HUDEP-2 (cell line): ENCODE measurements around the gene COL1A2.

Experiments
- DNase-seq, 76 experiments: peaks; one replicate each; lab custom pipeline; 2025; ENCODE audit not compliant: unreplicated experiment in 76 of 76; lab: John Stamatoyannopoulos, UW

COL1A2 gene

DNA sequence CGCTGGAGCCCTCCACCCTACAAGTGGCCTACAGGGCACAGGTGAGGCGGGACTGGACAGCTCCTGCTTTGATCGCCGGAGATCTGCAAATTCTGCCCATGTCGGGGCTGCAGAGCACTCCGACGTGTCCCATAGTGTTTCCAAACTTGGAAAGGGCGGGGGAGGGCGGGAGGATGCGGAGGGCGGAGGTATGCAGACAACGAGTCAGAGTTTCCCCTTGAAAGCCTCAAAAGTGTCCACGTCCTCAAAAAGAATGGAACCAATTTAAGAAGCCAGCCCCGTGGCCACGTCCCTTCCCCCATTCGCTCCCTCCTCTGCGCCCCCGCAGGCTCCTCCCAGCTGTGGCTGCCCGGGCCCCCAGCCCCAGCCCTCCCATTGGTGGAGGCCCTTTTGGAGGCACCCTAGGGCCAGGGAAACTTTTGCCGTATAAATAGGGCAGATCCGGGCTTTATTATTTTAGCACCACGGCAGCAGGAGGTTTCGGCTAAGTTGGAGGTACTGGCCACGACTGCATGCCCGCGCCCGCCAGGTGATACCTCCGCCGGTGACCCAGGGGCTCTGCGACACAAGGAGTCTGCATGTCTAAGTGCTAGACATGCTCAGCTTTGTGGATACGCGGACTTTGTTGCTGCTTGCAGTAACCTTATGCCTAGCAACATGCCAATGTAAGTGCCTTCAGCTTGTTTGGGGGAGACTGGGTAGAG lies at the start of gene COL1A2:
TSS of gene COL1A2 (plus strand) at position 459 of the 704 bp plus-strand sequence. CDS start at position 596, 137 bp downstream.
- DNase-seq, result no peak

DNA sequence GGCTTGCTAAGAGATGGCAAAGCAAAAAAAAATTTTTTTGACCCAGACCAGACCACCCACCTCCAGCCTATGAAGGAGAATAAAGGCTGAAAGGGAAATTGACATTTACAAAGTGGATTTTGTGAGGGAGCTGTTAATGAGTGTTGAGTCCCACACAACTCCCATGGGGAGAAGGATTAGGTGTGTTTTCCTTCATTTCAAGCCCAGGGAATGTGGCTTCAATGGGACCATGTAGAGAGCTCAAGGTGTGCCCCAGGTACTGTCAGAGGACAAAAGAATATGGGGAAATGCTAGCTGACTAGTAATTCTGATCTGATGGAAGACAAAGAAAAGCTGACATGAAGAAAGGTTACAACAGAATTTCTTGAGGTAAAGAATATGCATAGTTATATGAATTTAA lies 48.8 kb upstream of the COL1A2 start:
- DNase-seq, result no peak

DNA sequence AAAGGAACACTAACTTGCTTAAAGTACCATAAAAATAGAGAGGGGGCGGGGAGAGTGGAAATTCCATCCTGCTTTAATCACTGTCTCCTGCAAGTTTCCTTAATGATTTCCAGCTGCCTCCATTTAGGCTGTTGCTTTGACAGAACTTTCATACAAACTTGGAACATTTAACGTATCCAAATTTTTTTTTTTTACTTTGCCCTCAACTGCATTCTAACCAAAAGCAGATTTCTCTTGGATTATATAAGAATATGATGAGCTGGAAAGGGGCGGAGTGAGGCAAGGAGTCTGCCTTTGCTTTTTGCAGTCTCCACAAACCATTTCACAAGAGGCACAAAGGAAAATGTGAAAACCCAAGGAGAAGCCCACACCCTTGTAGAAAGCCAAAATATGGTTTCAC lies 46.6 kb upstream of the COL1A2 start:
- DNase-seq, result no peak

DNA sequence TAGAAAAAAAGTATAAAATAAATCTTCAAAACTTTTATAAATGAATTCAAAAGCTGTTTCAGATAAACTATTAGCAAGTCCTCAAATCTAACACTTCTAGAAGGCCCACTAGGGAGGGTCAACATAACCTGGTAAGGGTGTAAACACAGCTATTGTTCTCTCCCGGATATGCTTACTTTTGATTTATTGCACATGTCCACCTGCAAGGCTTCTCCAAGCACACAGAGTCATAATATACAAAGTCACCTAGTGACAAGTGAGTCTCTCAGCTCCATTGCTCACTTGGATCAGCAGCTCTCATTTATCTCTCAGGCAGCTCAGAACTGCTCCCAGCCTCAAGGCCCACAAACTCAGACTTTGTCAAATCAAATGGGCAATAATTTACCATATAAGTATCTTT lies 44.0 kb upstream of the COL1A2 start:
- DNase-seq, result no peak

DNA sequence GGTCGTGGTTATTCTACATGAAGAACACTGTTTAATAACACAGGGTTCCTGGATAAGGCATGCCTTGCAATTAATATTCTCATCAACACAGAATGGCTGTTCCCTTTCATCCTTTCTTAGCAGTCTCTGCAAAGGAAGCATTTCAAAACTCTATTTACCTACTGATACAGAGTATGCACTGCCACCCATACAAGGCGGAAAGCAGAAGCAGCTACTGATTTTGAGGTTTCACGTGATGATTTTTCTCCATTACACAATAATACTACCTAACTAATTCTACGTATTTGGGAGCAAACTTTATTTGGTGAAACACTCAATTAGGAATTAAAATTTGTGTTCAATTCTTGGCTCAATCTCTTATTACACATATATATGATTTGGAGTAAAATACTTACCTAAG lies 43.0 kb upstream of the COL1A2 start:
- no peak for DNase-seq

DNA sequence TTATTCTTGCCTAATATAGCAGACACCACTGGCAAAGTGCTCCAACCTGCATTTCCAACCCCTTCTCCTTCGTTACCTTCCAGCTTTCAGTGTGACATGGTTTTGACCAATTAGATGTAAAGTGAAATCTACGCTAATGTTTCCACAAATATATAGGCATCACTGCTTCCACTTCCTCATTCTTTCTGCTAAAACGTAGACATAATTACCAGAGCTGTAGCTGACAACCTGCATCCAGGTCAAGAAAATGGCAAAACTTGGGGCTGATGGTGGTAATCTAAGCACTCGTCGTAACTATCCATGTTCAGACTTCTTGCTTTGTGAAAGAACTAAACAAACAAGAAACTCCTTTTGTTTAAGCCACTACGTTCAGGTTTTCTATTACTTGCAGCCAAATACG lies 41.8 kb upstream of the COL1A2 start:
- DNase-seq, result no peak

DNA sequence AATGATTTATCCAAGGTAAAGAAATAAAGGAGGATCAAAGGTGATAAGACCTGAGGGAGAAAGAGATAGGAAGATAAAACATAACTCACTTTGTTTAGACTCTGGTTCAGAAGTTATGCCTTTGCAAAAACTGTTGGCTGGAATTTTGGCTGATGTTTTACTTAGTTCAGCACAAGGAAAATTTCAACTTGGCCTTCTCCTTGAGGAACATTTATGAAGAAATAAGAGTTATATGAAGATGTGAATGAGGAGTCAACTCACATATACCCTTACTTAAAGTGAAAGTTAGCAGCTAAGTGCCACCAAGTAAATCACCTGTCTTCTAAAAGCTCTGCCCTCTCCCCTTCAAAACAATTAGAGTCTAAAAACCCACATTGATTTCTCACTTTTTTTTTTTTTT lies 39.7 kb upstream of the COL1A2 start:
- DNase-seq, result no peak

DNA sequence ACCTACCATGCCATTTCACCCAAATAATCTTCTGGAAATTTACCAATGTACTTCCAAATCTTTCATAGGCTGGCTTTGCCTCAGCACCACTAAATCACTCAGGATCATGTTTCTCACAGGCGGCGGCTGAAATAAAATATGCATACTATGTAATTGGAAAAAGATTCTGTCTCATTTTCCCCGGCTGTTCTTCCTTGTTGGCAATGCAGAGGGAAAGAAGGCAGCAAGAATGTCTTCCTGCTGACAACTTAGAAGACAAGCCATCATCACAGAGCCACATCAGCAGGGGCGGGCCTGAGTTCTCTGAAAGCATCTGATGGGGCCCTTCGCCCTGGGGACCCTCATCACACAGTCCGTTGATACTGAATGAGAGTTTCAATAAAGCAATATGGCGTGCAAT lies 39.2 kb upstream of the COL1A2 start:
- DNase-seq, result no peak

DNA sequence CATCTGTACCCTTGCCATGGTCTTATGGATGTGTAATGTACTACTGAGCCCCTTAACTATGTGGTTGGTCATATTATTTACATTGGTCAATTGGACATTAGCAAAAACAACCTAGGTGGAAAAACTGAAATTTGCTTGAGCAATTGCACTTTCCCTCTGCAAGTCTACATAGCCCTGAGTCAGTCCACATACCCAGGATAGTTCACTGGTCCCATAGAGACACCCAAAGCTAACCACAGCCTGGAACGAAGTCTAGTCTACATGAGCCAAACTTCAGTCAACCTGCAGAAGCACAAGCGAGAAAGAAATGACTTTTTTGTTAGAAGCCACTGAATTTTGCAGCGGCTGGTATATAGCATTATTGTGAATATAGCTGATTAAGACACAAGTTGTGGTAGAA lies 37.6 kb upstream of the COL1A2 start:
- DNase-seq, result no peak

DNA sequence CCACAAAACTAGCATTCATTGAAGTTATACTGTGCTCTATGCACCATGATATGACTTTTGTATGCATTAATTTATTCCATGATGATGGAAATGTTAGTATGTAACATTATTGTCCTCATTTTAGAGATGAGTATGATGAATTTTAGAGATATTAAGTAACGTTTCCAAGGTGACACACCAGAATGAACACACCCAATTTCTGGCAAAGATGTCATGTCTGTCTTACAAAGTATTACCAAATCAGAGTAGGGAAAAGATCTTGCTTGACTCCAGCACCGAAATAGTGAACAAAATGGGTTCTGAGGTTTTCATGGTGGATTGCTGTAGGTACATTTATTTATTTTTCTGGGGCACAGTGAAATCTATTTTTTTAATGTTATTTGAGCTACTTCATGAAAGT lies 33.8 kb upstream of the COL1A2 start:
- DNase-seq, result no peak

DNA sequence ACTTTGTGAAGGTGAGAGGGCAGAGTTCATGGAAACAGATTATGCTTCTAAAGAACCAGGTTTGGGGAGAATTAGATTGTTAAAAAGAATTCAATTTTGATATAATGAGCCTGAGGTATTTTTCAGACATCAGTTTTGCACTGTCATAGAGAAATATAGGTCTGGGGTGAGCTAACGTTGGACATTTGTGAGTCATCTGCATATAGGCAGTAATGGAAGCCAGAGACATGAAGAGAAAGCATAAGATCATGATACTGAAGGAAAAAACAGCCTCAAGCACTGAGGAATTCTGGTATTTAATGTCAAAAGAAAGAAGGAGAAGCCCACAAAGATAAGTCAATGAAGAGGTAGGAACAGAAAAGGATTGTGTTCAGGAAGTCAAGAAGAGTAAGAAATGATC lies 32.4 kb upstream of the COL1A2 start:
- DNase-seq, result no peak

DNA sequence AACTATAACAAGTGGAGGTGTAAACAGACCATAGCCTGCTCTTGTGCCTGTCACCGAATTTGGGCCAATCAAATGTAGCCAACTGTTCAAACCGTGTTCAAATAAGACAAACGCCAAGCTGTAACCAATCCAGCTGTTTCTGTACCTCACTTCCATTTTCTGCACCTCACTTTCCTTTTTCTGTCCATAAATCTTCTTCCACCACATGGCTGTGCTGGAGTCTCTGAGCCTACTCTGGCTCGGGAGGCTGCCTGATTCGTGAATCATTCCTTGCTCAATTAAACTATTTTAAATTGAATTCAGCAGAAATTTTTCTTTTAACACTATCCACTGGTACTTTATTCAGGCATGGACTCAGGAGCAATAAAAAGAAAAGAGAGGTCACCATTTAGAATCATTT lies 29.9 kb upstream of the COL1A2 start:
- no peak for DNase-seq

DNA sequence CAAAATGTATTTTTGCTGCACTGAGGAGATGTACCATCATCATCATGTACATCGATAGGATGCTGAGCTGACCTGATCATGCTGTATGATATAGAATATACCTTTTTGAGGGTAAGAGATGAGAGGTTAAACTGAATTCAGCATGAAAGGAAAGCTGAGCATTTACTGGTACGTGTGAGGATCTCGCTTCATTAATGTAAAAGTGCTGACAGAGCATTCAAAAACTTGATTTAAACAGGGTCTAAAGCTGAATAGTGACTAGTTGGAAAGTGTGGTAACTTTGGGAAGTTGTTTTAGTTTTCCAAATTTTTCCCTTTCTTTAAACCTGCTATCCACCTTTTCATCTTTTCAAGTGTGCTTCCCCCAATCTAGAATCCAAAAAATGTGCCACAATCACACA lies 28.5 kb upstream of the COL1A2 start:
- no peak for DNase-seq

DNA sequence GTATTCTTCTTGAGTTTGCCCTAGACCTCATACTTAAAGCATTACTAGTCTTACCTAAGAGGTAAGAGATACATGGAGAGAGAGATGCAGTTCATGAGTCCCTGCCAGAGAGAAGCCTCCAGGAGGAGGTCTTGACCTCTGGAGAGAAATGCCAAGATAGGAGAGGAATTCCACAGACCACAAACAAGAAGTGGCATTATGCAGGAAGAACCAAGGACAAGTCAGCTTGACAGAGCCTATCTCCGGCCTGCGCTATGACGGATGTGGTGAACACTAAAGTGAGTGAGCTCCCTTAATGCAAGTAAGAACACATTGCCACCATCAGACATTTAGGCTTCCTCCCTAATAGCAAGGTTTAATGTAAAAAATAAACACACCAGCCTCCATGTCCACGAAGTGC lies 27.9 kb upstream of the COL1A2 start:
- no peak for DNase-seq

DNA sequence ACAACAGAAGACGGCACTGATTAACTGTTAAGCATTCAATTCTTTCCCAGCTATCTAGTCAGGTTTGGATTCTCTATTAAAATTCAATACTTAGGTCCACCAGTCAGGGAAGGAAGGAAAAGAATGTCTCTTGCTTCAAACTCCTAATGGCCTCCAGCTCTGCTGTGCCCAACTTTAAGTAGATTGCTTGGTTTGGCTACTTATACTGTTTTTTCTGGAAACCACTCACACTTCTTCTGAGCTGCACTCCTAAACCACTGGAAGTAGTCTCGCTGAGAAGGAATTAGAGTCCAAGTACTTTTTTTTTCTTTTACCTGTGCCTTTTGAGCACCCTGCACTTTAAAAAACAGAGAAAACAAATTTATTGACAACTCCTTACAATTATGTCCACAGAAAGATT lies 26.7 kb upstream of the COL1A2 start:
- no peak for DNase-seq

DNA sequence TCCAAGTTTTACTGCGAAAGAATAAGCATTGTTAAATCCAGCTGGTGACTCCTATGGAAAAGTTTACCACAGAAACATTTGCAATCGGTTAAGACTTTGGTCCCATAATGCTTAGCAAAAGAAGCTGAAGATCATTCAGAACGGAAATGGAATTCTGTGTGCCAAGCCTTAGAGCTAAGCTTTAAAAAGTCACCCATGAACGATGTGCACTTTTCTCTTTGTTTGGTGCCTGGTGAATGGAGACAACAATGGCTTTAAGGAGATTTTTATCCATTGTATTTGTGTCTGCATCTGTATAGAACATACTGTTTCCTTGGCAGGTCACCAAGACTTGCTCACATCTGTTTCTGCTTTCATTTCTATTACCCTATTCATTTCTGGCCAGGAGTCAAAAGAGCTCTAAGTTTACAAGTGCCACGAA lies 26.3 kb upstream of the COL1A2 start:
- no peak for DNase-seq

DNA sequence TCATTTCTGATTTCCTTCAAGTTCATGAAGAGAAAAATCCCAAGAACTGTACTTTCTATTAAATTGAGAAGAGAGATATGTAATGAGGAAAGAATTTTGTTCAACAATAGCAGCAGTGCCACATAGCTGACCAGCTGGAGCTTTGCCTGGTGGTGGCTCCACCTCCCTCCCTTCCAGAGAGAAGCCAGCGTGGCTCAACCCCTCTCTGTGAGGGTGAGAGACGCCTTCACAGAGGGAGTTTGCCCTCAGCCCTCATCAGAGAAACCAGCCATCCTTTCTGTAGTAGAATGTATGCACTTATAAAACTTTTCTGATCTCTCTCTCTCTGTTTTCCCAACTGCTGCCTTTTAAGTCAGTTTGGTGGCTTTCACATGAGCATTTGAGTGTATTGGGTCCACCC lies 20.5 kb upstream of the COL1A2 start:
- no peak for DNase-seq

DNA sequence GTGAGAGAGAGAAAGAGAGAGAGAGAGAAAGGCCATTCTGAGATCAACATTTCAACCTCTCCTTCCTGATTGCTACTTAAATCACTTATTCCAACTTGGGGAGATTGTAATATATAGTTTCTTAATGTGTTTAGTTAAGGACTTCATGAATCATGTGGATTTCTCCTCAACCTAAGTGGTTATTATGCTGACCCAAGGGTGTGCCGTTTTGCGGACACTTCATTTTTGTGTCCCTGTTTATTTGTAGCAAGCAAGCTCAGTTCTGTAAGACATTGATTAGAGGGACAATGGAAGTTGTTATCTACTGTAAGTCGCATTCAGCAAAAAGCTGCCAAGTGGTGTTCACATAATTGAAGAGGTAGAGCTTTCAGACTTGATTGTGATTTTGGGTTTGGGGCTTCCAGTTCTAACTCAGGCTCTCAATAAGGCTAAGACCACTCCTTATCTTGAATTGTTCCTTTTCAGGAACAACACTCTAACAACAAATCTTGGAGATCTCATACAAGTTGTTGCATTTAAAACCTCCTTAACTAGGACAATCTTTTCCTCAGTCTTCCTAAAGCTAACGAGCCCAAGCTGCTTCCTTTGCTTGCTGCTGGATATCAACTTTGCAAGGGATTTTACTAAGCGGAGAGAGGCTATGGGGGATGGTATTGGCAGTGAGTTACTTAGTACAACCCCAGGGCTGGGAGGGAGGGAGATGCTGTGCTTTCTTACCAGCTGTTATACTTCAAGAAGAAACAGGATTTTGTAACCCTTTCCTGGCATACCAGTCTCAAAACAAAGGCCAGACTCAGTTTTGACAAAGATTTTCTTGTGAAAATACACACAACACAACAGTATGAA lies 19.8 kb upstream of the COL1A2 start:
- DNase-seq, result no peak

DNA sequence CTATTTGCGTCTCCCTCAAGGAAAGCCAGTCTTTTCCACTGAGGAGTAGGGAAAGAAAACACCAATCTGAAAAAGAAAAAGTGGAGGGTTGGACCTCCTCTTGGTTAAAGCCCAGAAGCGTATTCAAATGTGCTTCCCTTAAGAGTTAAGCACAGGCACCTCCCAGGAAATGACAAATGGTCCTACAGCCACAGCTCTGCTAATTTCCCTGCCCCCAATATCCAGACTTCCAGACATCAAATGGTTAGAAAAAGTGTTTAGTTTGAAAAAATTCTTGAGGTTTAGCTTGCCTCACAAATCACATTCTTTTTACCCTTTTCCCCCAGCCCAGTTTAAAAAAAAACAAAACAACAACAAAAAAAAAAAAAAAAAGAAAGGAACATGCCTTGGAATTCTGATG lies 19.0 kb upstream of the COL1A2 start:
- DNase-seq, result no peak

DNA sequence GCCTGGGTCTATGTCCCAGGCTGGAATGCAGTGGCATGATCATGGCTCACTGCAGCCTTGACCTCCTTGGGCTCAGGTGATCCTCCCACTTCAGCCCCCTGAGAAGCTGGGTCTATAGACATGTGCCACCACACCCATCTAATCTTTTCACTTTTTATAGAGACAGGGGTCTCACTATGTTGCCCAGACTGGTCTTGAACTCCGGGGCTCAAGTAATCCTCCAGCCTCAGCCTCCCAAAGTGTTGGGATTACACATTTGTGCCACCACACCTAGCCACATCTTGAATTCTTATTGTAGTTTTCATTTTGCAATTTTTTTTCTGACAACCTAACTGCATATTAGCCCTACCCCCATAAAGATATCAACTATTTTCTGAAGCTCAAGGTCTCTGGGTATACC lies 18.4 kb upstream of the COL1A2 start:
- no peak for DNase-seq

DNA sequence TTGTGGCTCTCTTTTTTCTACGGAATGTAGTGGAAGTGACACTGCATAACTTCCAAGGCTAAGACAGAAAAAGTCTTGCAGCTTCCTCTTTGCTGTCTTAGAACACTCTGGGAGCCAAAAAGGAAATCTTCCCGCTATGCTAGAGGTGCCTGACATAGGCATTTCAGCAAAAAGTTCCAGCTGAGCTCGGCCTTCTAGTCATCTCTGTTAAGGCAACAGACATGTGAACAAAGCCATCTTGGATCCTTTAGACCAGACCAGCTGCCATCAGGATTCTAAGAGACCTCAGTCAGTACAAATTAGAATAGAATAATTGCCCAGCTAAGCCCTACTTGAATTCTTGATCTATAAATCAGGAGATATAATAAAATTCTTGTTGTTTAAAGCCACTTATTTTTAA lies 16.3 kb upstream of the COL1A2 start:
- no peak for DNase-seq

DNA sequence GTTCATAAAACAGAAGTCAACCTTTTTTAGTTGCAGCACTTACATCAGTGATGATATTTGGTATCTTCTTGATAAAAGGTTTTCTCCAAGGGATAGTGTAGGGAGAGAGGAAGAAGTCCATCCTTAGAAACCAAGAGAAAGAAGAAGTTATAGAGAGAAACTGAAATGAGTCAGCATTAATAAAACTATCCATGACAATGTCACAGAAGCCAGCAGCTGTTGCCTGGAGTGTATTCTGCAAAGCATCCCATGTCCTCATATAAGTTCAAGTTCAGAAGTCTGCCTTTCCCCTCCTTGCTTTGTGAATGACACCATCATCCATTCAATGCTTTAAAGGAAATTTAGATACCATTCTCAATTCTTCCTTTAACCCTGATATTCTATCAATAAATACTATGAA lies 14.4 kb upstream of the COL1A2 start:
- DNase-seq, result no peak
